Mucosa of rectum (tissue), 2 donors: Measurements from ENCODE around the gene AHCYL2.
"Not testable (repeated sequence)": the region's sequence is repeated elsewhere in the genome, so short reads cannot be mapped to it uniquely, and the experiment has no call there.

ENCODE experiments used
- H3K27ac ChIP-seq, 2 donors: one replicate each; pipeline ENCODE4 v1.7.0; 2013; ENCODE audit warnings: inconsistent platforms in 2 of 2, low read depth in 2 of 2, low read length in 2 of 2
- H3K27me3 ChIP-seq, 2 donors: one replicate each; pipeline ENCODE4 v1.7.0; 2013; ENCODE audit warnings: low read length in 2 of 2; ENCODE audit not compliant: control insufficient read depth in 2 of 2, insufficient read depth in 2 of 2
- H3K36me3 ChIP-seq, 2 donors: one replicate each; pipeline ENCODE4 v1.7.0; 2013; ENCODE audit warnings: low read length in 2 of 2; ENCODE audit not compliant: control insufficient read depth in 2 of 2, insufficient read depth in 2 of 2
- H3K4me1 ChIP-seq, 2 donors: one replicate each; pipeline ENCODE4 v1.7.0; 2013; ENCODE audit warnings: low read length in 2 of 2, mild to moderate bottlenecking in 1 of 2; ENCODE audit not compliant: control insufficient read depth in 2 of 2, insufficient read depth in 2 of 2
- H3K4me3 ChIP-seq, 2 donors: one replicate each; pipeline ENCODE4 v1.7.0; 2013; ENCODE audit warnings: low read length in 2 of 2
- H3K9ac ChIP-seq, 2 donors: one replicate each; pipeline ENCODE4 v1.7.0; 2013; ENCODE audit warnings: low read length in 2 of 2, low read depth in 1 of 2, mild to moderate bottlenecking in 1 of 2
- H3K9me3 ChIP-seq, 2 donors: one replicate each; pipeline ENCODE4 v1.7.0; 2013; ENCODE audit warnings: low read length in 2 of 2; ENCODE audit not compliant: control insufficient read depth in 2 of 2
- donor health status: healthy.
- donor health status: Normal muscosa, but diverticular disease.

Gene AHCYL2

DNA sequence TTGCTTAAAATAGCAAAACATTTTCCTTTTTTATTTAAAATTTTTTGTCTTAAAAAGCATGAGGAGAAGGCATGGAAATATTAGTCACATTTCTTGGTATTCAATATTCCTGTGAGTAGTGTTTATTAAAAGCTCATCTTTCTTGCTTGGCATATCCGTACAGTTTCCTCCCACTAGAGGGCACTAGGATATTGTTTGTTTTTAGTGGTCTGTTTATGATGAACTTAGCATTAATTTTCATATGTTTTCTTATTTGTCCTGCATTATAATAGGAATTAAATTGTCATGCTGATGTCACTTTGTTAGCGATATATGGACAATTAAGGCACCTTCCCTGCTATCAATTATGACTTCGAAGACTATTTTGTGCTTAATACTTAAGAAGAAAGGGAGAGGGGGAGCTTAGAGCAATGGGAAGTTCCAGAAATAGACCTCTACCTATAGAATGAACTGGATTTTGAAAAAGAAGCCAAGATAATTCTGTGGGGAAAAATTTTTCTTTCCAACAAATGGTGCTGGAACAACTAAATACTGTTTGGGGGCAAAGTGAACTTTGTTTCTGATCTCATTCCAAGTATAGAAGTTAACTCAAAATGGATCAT, 118.4 kb downstream of the AHCYL2 start:
- Histone ChIP-seq H3K9ac (no peak overlapping the region), H3K4me3 (no peak overlapping the region), H3K9me3 (no peaks in the 10 kb centered on the region), H3K4me1 (peaks cover 21 to 24% of the 10 kb centered on the region in 2 donors), H3K27ac (no peak overlapping the region), H3K36me3 (no peaks in the 10 kb centered on the region), H3K27me3 (no peaks in the 10 kb centered on the region)

GRCh38 chr7:129347330-129347729, 122.5 kb downstream of the AHCYL2 start:
- Histone ChIP-seq H3K4me1 (peaks cover 12 to 14% of the 10 kb centered on the region in 2 donors), H3K27ac (no peak overlapping the region), H3K9me3 (no peaks in the 10 kb centered on the region), H3K9ac (no peak overlapping the region), H3K4me3 (no peak overlapping the region), H3K27me3 (no peaks in the 10 kb centered on the region), H3K36me3 (no peaks in the 10 kb centered on the region)

DNA sequence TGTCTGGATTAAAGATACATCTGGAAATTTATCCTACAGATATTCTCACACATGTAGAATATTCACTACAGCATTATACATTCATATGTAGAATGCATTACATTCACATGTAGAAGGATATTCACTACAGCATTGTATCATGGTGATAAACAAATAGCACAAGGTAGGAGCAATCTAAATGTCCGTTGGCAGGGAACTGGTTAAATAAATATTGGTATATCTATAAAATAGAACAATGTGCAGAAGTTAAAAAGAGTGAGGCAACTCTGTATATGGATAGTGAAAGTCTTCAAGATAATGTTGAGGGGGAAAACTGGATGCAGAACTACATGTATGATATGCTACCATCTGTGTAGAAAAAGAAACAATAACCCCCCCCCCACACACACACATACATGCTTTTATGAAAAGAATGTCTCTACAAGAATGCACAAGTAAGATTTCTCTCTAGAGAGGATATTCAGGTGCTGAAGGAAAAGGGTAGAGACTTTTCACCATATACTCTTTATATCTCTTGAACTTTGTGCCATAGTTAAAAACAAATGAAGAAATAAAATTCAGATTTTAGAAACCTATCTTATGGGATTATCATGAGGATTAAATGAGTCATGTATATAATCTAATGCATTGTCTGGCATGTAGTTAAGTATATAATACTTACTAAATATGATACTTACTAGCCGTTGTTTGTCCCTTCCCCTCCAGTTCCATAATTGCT, 123.4 kb downstream of the AHCYL2 start:
- H3K4me1 ChIP-seq: peaks cover 7 to 11% of the 10 kb centered on the region in 2 donors
- H3K27ac ChIP-seq: peak overlapping the region in 1 of 2 donors; percentile 44
- no peak overlapping the region for H3K9ac ChIP-seq
- H3K36me3 ChIP-seq: no peaks in the 10 kb centered on the region
- no peak overlapping the region for H3K4me3 ChIP-seq
- H3K27me3 ChIP-seq: no peaks in the 10 kb centered on the region
- H3K9me3 ChIP-seq: no peaks in the 10 kb centered on the region

GRCh38 chr7:129351320-129351719, 126.5 kb downstream of the AHCYL2 start:
- H3K36me3 ChIP-seq: no peaks in the 10 kb centered on the region
- H3K9me3 ChIP-seq: no peaks in the 10 kb centered on the region
- H3K4me1 ChIP-seq: peaks cover 5 to 11% of the 10 kb centered on the region in 2 donors
- H3K9ac ChIP-seq: no peak overlapping the region
- no peak overlapping the region for H3K27ac ChIP-seq
- no peak overlapping the region for H3K4me3 ChIP-seq
- no peaks in the 10 kb centered on the region for H3K27me3 ChIP-seq

GRCh38 chr7:129353104-129353503, 128.3 kb downstream of the AHCYL2 start:
- not testable (repeated sequence) for H3K9ac ChIP-seq, H3K4me3 ChIP-seq, H3K36me3 ChIP-seq, H3K4me1 ChIP-seq, H3K9me3 ChIP-seq, H3K27me3 ChIP-seq, H3K27ac ChIP-seq

DNA sequence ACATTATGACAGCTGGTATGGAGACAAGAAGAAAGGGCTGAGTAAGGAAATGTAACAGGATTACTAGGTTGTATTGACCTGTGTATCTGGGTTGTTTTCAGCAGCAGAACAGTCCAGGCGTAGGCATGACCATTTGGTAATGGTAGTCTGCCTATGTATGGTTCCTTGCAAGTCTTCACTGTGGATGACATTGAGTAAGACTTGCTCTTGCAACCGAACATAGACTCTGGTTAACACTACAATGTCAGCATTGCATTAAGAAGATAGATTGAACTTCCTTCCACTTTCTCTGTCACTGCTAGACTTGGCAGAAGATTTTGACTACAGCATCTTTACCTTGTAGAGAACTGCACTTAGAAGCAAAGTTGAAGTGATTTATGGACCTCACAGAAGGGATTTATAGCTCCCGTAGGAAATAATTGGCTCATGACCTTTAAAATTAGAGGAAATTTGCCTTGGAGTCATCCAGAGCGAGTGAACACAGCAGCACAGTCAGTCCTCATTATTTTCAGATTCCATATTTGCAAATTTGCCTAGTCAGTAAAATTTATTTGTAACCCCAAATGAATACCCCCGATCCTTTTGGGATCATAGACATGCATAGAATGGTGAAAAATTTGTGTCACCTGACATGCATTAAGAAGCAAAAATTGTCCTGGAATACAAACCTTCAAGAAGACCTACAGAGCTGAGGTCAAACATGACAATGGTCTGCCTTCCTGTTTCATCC, 129.8 kb downstream of the AHCYL2 start:
- H3K4me1 ChIP-seq: peaks cover 0 to 3% of the 10 kb centered on the region in 2 donors
- no peaks in the 10 kb centered on the region for H3K36me3 ChIP-seq
- H3K4me3 ChIP-seq: no peak overlapping the region
- H3K27me3 ChIP-seq: no peaks in the 10 kb centered on the region
- H3K27ac ChIP-seq: no peak overlapping the region
- H3K9ac ChIP-seq: no peak overlapping the region
- H3K9me3 ChIP-seq: no peaks in the 10 kb centered on the region

DNA sequence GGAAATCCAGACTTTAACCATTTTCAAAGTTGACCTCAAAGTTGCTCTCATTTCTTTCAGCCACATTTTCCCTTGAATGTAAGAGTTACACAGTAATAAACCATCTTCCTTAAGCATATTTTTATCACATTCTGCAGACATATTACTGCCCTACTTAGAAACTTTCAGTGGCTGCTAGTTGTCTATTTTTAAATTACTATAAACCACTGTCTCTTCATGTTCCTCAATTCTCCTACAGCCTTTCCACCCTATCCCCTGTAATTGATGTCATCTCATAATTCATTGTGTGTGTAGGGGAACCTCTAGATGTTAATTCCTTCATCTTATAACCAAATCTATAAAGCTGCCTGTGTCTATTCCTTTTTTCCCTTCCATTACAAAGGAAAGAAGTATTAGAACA, 131.3 kb downstream of the AHCYL2 start:
- H3K9me3 ChIP-seq: no peaks in the 10 kb centered on the region
- no peaks in the 10 kb centered on the region for H3K27me3 ChIP-seq
- H3K27ac ChIP-seq: no peak overlapping the region
- no peaks in the 10 kb centered on the region for H3K36me3 ChIP-seq
- no peak overlapping the region for H3K4me3 ChIP-seq
- no peak overlapping the region for H3K9ac ChIP-seq
- peaks cover 7 to 8% of the 10 kb centered on the region in 2 donors for H3K4me1 ChIP-seq

DNA sequence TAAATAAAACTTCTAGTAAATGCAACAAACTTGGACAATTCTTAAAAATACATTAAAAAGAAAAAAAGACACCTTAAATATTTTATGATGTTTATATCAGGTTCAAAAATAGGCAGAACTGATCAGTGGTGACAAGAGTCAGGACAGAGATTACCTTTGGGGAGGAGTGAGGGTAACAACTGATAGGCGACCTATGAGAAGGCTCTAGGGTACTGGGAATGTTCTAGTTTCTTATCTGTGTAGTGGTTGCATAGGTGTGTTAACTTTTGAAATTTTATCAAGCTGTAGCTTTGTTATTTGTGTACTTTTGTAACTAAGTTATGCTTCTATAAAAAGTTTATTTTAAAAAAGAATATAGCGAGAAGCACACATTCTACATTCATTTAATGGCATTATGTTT, 134.3 kb downstream of the AHCYL2 start:
- Histone ChIP-seq H3K27ac (peak overlapping the region in 1 of 2 donors; percentile 39), H3K4me1 (peaks cover 19 to 26% of the 10 kb centered on the region in 2 donors), H3K9ac (no peak overlapping the region), H3K9me3 (no peaks in the 10 kb centered on the region), H3K4me3 (no peak overlapping the region), H3K36me3 (no peaks in the 10 kb centered on the region), H3K27me3 (no peaks in the 10 kb centered on the region)

DNA sequence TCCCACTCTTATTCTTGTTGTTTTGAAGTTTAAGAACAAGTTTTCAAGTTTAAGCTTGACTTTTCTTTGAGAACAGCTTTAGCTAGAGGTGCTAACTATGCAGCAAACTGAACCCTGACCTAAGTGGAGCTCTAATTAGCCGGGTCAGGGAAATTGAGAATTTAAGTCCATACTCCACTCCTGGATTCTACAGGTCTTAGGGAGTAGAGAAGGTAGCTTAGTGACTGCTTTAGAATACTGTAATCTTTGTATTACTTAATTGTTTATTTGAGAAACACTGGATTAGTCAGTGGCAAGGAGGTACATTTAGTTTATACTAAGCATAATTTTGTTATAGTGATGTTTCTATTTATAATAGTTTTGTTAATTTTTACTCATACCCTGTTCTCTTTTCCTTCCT, 134.8 kb downstream of the AHCYL2 start:
- peak overlapping the region in 1 of 2 donors; percentile 34 for H3K9ac ChIP-seq
- peaks cover 19 to 26% of the 10 kb centered on the region in 2 donors for H3K4me1 ChIP-seq
- H3K4me3 ChIP-seq: no peak overlapping the region
- no peaks in the 10 kb centered on the region for H3K27me3 ChIP-seq
- no peaks in the 10 kb centered on the region for H3K36me3 ChIP-seq
- no peaks in the 10 kb centered on the region for H3K9me3 ChIP-seq
- H3K27ac ChIP-seq: peak overlapping the region in 1 of 2 donors; percentile 39

DNA sequence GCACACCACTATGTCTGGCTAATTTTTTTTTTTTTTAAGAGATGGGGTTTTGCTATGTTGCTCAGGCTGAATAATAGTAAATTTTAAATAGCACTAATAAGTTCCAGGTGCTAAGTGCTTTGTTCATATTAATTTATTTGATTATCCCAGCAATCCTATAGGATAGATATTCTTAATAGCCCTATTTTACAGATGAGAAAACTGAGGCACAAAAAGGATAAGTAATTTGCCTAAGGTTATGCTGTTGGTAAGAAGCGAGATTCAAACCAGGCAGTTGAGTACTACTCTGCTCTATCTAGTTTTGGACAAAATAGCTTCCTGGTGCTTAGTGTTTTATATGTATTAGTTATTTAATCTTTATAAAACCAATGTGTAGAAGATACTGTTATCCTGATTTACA, 136.9 kb downstream of the AHCYL2 start:
- H3K36me3 ChIP-seq: no peaks in the 10 kb centered on the region
- H3K27ac ChIP-seq: peak overlapping the region in 1 of 2 donors; percentile 58
- no peaks in the 10 kb centered on the region for H3K27me3 ChIP-seq
- no peak overlapping the region for H3K4me3 ChIP-seq
- H3K9me3 ChIP-seq: no peaks in the 10 kb centered on the region
- peaks cover 24 to 31% of the 10 kb centered on the region in 2 donors for H3K4me1 ChIP-seq
- no peak overlapping the region for H3K9ac ChIP-seq
